Neural progenitor cell (in vitro differentiated cells): ENCODE data around the gene SPDYE4. TPM values are rescaled to one million over a fixed set of nuclear protein-coding genes. Genes with fewer than 3 reads are reported as not detected.
"Not testable (repeated sequence)": the region's sequence is repeated elsewhere in the genome, so short reads cannot be mapped to it uniquely, and the experiment has no call there.

Source experiments
- DNase-seq: peaks from one replicate; pipeline ENCODE4 v3.0.0-alpha.2; 2016; ENCODE audit warnings: low spot score
- H2AFZ ChIP-seq: fragments of 200-600 bp; sonication (generic); replicated peaks from 2 replicates; pipeline ENCODE4 v1.6.1; 2016; ENCODE audit warnings: antibody characterized with exemption
- H3F3A ChIP-seq: fragments of 200-600 bp; sonication (generic); 2 replicates; pipeline ENCODE4 v1.6.1; 2016; ENCODE audit warnings: antibody characterized with exemption, low read depth
- H3K27ac ChIP-seq: fragments of 200-600 bp; sonication (generic); 2 replicates; pipeline ENCODE4 v1.5.1; 2016; ENCODE audit warnings: mild to moderate bottlenecking
- H3K27me3 ChIP-seq: fragments of 200-600 bp; sonication (generic); 2 replicates; pipeline ENCODE4 v1.6.1; 2016; ENCODE audit warnings: mild to moderate bottlenecking, moderate library complexity
- H3K36me3 ChIP-seq: fragments of 200-600 bp; sonication (generic); 2 replicates; pipeline ENCODE4 v1.5.1; 2016
- H3K4me1 ChIP-seq: fragments of 200-600 bp; sonication (generic); 2 replicates; pipeline ENCODE4 v1.6.1; 2016; ENCODE audit warnings: mixed run types
- H3K4me2 ChIP-seq: fragments of 200-600 bp; sonication (generic); 2 replicates; pipeline ENCODE4 v1.6.1; 2016
- H3K4me3 ChIP-seq: fragments of 200-600 bp; sonication (generic); 2 replicates; pipeline ENCODE4 v1.5.1; 2016
- H3K79me2 ChIP-seq: fragments of 200-600 bp; sonication (generic); 2 replicates; pipeline ENCODE4 v1.6.1; 2016; ENCODE audit warnings: low read depth
- H3K9ac ChIP-seq: fragments of 200-600 bp; sonication (generic); 2 replicates; pipeline ENCODE4 v1.6.1; 2016
- H3K9me3 ChIP-seq: fragments of 200-600 bp; sonication (generic); 2 replicates; pipeline ENCODE4 v1.5.1; 2016; ENCODE audit warnings: low read depth
- H4K20me1 ChIP-seq: fragments of 200-600 bp; sonication (generic); 2 replicates; pipeline ENCODE4 v1.6.1; 2016; ENCODE audit warnings: low read depth
- H3K27ac Mint-ChIP-seq: 3 replicates; pipeline ENCODE4 v1.8.0; 2021; ENCODE audit warnings: mixed read lengths
- H3K27me3 Mint-ChIP-seq: 2 replicates; pipeline ENCODE4 v1.8.0; 2022; ENCODE audit warnings: low read depth, mild to moderate bottlenecking, inconsistent platforms, moderate library complexity, mixed read lengths; ENCODE audit not compliant: insufficient read depth
- H3K36me3 Mint-ChIP-seq: 3 replicates; pipeline ENCODE4 v1.8.0; 2021; ENCODE audit warnings: mixed read lengths
- H3K4me1 Mint-ChIP-seq: 3 replicates; pipeline ENCODE4 v1.8.0; 2021; ENCODE audit warnings: mixed read lengths
- H3K4me3 Mint-ChIP-seq: 3 replicates; pipeline ENCODE4 v1.8.0; 2021; ENCODE audit warnings: mild to moderate bottlenecking, moderate library complexity, mixed read lengths
- H3K9me3 Mint-ChIP-seq: 3 replicates; pipeline ENCODE4 v1.8.0; 2020; ENCODE audit warnings: mixed read lengths
- CTCF ChIP-seq: fragments of 200-600 bp; sonication (generic); IDR thresholded peaks from 2 replicates; pipeline ENCODE4 v1.5.1; 2017; ENCODE audit warnings: antibody characterized with exemption, mild to moderate bottlenecking
- EZH2 ChIP-seq: fragments of 200-600 bp; sonication (generic); IDR thresholded peaks from 2 replicates; pipeline ENCODE4 v1.6.1; 2017; ENCODE audit warnings: antibody characterized with exemption, mild to moderate bottlenecking, moderate library complexity
- EZH2phosphoT487 ChIP-seq: fragments of 200-600 bp; sonication (generic); IDR thresholded peaks from 2 replicates; pipeline ENCODE4 v1.6.1; 2017; ENCODE audit warnings: antibody characterized with exemption
- total RNA-seq: library from RNA; depleted of rRNA; stranded (reverse); fragments of >200 nt; gene quantifications from 2 replicates; pipeline ENCODE4 v1.2.3, GENCODE V29; 2015; ENCODE audit warnings: low replicate concordance

SPDYE4 gene, protein sequence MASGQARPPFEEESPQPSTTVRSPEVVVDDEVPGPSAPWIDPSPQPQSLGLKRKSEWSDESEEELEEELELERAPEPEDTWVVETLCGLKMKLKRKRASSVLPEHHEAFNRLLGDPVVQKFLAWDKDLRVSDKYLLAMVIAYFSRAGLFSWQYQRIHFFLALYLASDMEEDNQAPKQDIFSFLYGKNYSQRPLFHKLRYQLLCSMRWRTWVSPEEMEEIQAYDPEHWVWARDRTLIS
- not detected in 2 replicates for total RNA-seq

DNA sequence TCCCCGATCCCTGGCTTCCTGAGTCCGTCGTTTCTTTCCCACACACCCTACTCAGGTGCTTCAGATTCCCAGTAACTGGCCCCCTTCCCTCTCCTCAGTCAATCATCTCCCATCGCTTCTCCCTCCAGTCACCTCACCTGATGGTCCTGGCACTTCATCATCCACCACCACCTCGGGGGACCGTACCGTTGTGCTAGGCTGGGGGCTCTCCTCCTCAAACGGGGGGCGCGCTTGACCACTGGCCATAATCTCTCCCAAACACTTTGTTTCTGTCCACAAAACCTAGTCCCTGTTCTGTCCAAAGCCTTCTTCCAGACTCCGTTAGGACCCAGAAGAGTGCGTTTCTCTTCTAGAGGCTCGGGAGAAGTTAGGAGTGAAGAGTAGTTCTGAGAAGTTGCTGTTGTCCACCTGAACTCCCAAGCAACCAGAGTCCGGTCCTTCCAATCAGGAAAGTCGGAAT, at the start of gene SPDYE4:
Gene SPDYE4, minus strand, starts transcription at position 410 of the 460 bp plus-strand sequence. Its CDS starts 164 bp downstream, at position 246.
- Histone ChIP-seq H3K27me3 (no peaks in the 10 kb centered on the region), H3K79me2 (no peaks in the 10 kb centered on the region), H3F3A (no peaks in the 10 kb centered on the region), H3K4me2 (no peak within 1 kb of the TSS), H3K9me3 (no peaks in the 10 kb centered on the region), H3K9ac (no peak within 1 kb of the TSS), H3K4me1 (no peaks in the 10 kb centered on the region), H2AFZ (no peak within 1 kb of the TSS), H3K27ac (no peak within 1 kb of the TSS), H3K4me3 (no peak within 1 kb of the TSS), H4K20me1 (no peaks in the 10 kb centered on the region), H3K36me3 (no peaks in the 10 kb centered on the region)
- Mint-ChIP-seq H3K36me3 (no peaks in the 10 kb centered on the region), H3K9me3 (peaks cover 2% of the 10 kb centered on the region), H3K4me3 (no peak within 1 kb of the TSS), H3K27ac (peak within 1 kb of the TSS; percentile 43), H3K27me3 (peaks cover 4% of the 10 kb centered on the region), H3K4me1 (no peaks in the 10 kb centered on the region)
- no peak for DNase-seq
- TF ChIP-seq EZH2phosphoT487: no peak
- no peak for TF ChIP-seq CTCF
- TF ChIP-seq EZH2: no peak

DNA sequence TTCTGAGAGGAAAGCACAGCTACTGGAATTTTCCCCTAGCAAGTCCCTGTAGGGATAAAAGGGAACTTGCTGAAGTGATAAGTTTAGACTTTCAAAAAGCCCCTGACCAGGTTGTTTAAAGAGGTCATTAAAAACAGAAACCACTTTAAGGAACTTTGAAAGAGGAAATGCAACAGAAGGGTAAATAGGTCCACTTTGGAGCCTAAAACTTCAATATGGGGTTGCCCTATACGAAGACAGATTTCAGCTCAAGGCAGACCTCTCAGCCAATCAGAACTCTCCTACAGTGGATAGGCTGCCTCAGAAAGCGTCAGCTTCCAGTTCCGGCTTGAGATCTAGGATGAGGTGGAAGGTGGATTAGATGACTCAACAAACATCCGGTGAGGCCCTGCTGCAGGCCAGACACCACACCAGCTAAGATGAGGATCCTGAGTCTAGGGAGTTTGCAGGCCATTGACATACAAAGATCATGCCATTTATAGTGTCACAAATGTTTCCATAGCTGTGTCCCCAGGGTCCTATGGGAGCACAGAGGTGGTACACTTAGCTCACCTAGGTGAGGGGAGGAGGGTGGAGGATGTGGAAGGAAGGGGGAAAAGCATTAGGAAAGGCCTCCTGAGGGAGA, 48.7 kb upstream of the SPDYE4 start:
- Mint-ChIP-seq H3K4me1 (peaks cover 4% of the 10 kb centered on the region), H3K9me3 (peaks cover 13% of the 10 kb centered on the region), H3K27ac (no peak overlapping the region), H3K36me3 (no peaks in the 10 kb centered on the region), H3K4me3 (no peak overlapping the region), H3K27me3 (peaks cover 13% of the 10 kb centered on the region)
- H3K9ac ChIP-seq: no peak overlapping the region
- no peaks in the 10 kb centered on the region for H3F3A ChIP-seq
- no peak overlapping the region for H2AFZ ChIP-seq
- TF ChIP-seq CTCF (no peak), EZH2phosphoT487 (no peak)
- H3K4me3 ChIP-seq: no peak overlapping the region
- no peaks in the 10 kb centered on the region for H3K27me3 ChIP-seq
- DNase-seq: no peak
- H3K4me1 ChIP-seq: peaks cover 3% of the 10 kb centered on the region
- no peaks in the 10 kb centered on the region for H4K20me1 ChIP-seq
- no peaks in the 10 kb centered on the region for H3K36me3 ChIP-seq
- H3K4me2 ChIP-seq: no peak overlapping the region
- no peaks in the 10 kb centered on the region for H3K9me3 ChIP-seq
- no peak overlapping the region for H3K27ac ChIP-seq
- H3K79me2 ChIP-seq: no peaks in the 10 kb centered on the region

- H3K4me3 Mint-ChIP-seq: no peak overlapping the region
- no peaks in the 10 kb centered on the region for H3F3A ChIP-seq
- H3K4me1 Mint-ChIP-seq: peaks cover 4% of the 10 kb centered on the region
- no peak overlapping the region for H3K4me3 ChIP-seq
- no peak overlapping the region for H3K27ac ChIP-seq
- peaks cover 9% of the 10 kb centered on the region for H3K9me3 Mint-ChIP-seq
- H3K9ac ChIP-seq: no peak overlapping the region
- H3K36me3 Mint-ChIP-seq: no peaks in the 10 kb centered on the region
- TF ChIP-seq CTCF (no peak), EZH2phosphoT487 (no peak), EZH2 (no peak)
- no peaks in the 10 kb centered on the region for H3K27me3 ChIP-seq
- no peak overlapping the region for H2AFZ ChIP-seq
- H3K4me2 ChIP-seq: no peak overlapping the region
- H4K20me1 ChIP-seq: no peaks in the 10 kb centered on the region
- H3K79me2 ChIP-seq: no peaks in the 10 kb centered on the region
- no peaks in the 10 kb centered on the region for H3K9me3 ChIP-seq
- no peaks in the 10 kb centered on the region for H3K36me3 ChIP-seq
- H3K4me1 ChIP-seq: peaks cover 3% of the 10 kb centered on the region
- no peak overlapping the region for H3K27ac Mint-ChIP-seq
- peaks cover 12% of the 10 kb centered on the region for H3K27me3 Mint-ChIP-seq
- no peak for DNase-seq
These were observed 48.0 kb upstream of the SPDYE4 start for GRCh38 chr17:8806253-8806925.

GRCh38 chr17:8805396-8805795, 47.0 kb upstream of the SPDYE4 start:
- not testable (repeated sequence) for H3K9ac ChIP-seq, DNase-seq, H3K36me3 Mint-ChIP-seq

More at GRCh38 chr17:8805396-8805795, 47.0 kb upstream of the SPDYE4 start:
- H3K79me2 ChIP-seq, H3K27ac Mint-ChIP-seq, H3K9me3 Mint-ChIP-seq, H3K27me3 ChIP-seq, H3K4me1 Mint-ChIP-seq, H3K4me1 ChIP-seq, H2AFZ ChIP-seq, H3K9me3 ChIP-seq, H3F3A ChIP-seq, H3K27ac ChIP-seq, H3K36me3 ChIP-seq, H3K4me3 Mint-ChIP-seq, H3K4me3 ChIP-seq, H4K20me1 ChIP-seq, H3K4me2 ChIP-seq: not testable (repeated sequence)
- peaks cover 18% of the 10 kb centered on the region for H3K27me3 Mint-ChIP-seq
